ENCODE results near the gene CELF2.
"Not testable (repeated sequence)": the region's sequence is repeated elsewhere in the genome, so short reads cannot be mapped to it uniquely, and the experiment has no call there.

CELF2 gene

GRCh38 chr10:11363497-11363896 lies 345.8 kb downstream of the CELF2 start:
- no peak for DNase-seq

GRCh38 chr10:11364241-11364640 lies 346.6 kb downstream of the CELF2 start:
- DNase-seq = no peak

GRCh38 chr10:11366889-11367288 lies 349.2 kb downstream of the CELF2 start:
- not testable (repeated sequence) for DNase-seq

- DNase-seq = no peak
Measured at GRCh38 chr10:11367505-11367904, 349.8 kb downstream of the CELF2 start.

- DNase-seq = no peak
Measured at GRCh38 chr10:11373717-11374171, 356.1 kb downstream of the CELF2 start.

- no peak for DNase-seq
Measured at GRCh38 chr10:11377267-11377666, 359.6 kb downstream of the CELF2 start.

- no peak for DNase-seq
Measured at GRCh38 chr10:11378835-11379234, 361.2 kb downstream of the CELF2 start.

- no peak for DNase-seq
Measured at GRCh38 chr10:11379771-11380170, 362.1 kb downstream of the CELF2 start.

- DNase-seq = no peak
Measured at GRCh38 chr10:11381023-11381422, 363.4 kb downstream of the CELF2 start.

GRCh38 chr10:11381511-11381910 lies 363.8 kb downstream of the CELF2 start:
- DNase-seq = no peak

- no peak for DNase-seq
Measured at GRCh38 chr10:11382187-11382586, 364.5 kb downstream of the CELF2 start.

- DNase-seq = no peak
Measured at GRCh38 chr10:11386044-11386443, 368.4 kb downstream of the CELF2 start.
